Cardiac ventricle fibroblast (primary cell): ENCODE measurements around the gene MZT1. TPM values are rescaled to one million over a fixed set of nuclear protein-coding genes. Genes with fewer than 3 reads are reported as not detected.

Experiments
- total RNA-seq: library from RNA; depleted of rRNA; stranded (reverse); fragments of >200 nt; gene quantifications from 2 replicates; pipeline ENCODE4 v1.2.3, GENCODE V29; 2015

The MZT1 gene
- total RNA-seq = 4.7 TPM in 2 replicates

DNA sequence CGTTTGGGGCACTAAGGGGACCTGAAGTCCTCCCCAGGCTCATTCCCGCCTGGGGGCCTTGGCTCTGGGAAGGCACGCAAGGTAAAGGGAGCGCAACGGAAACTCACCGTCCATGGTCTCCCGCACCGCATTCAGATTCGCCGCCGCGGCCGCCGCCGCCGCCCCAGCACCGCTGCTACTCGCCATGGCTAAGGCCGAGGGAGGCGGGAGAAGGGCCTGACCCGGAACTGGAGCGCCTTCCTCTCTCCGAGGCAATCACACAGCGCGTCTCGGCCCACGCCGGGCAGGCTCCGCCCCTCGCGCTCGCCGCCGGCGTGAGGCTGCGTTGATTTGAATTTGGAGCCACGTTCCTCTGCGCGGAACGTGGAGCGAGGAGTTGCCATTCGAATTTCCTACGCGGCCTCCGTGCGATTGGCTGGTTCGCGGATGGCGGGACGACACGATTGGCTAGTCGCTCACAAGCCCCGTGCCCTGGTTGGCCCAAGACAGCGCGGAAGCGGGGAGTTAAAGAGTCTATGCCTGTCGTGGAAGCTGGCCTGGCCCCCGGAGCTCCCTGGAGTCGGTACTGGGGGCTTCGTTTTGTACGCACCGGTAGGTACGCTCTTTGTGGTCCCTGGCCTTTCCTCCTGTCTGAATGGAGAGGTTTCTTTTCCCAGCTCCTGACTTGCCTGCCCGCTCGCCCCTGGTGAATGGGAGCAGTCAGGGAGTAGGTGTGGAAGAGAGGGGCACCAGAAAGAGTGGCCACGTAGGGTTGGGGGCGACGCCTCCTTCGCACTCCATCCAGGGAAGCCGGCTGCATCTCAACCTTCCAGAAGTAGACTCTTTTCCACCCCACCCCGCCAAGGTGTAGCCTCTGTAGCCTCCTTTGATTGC lies at the start of gene MZT1, which contains the start of gene BORA:
TSS of gene MZT1 (minus strand) at position 213 of the 873 bp plus-strand sequence. CDS start at position 186, 27 bp downstream.
TSS of gene BORA (plus strand) at position 507 of the 873 bp plus-strand sequence. CDS start 1,018 bp downstream, outside the sequence.

Other genes starting within 250 kb of the MZT1 start
- 2.2 and 3.1 TPM in 2 replicates for gene BORA, start 294 bp upstream of the MZT1 start, total RNA-seq
- gene DIS3, start 54.3 kb upstream of the MZT1 start, total RNA-seq = 22.2 and 25.9 TPM in 2 replicates
- 11.0 and 16.4 TPM in 2 replicates for gene PIBF1, start 54.5 kb upstream of the MZT1 start, total RNA-seq